ENCODE results near the gene CEMIP. TPM values are rescaled to one million over a fixed set of nuclear protein-coding genes. Genes with fewer than 3 reads are reported as not detected.
"Not testable (repeated sequence)": the region's sequence is repeated elsewhere in the genome, so short reads cannot be mapped to it uniquely, and the experiment has no call there.

Gene CEMIP
- total and polyA plus RNA-seq, 8 donors: 12.4 to 31.8 (median 27.4) TPM

- H3K36me3 ChIP-seq: no peaks in the 10 kb centered on the region
- no peak for DNase-seq
- no peaks in the 10 kb centered on the region for H3K27me3 ChIP-seq
- intact Hi-C loops (cut with DNase I): no loop called here
- no peak overlapping the region for H3K27ac ChIP-seq
- TF ChIP-seq CTCF (IDR thresholded peaks at IDR 0.05): no peak
- H3K4me1 ChIP-seq: no peaks in the 10 kb centered on the region
- ATAC-seq: no peak
- no peaks in the 10 kb centered on the region for H3K9me3 ChIP-seq
- no peak overlapping the region for H3K4me3 ChIP-seq
Observed at GRCh38 chr15:80761754-80762153, 17.4 kb upstream of the CEMIP start.

GRCh38 chr15:80763235-80763634, 15.9 kb upstream of the CEMIP start:
- H3K4me3 ChIP-seq; H3K27me3 ChIP-seq; DNase-seq; ATAC-seq; H3K36me3 ChIP-seq; H3K4me1 ChIP-seq; intact Hi-C loops (cut with DNase I); H3K9me3 ChIP-seq; H3K27ac ChIP-seq: not testable (repeated sequence)

- intact Hi-C loops (cut with DNase I): no loop called here
- DNase-seq: no peak
- no peak for TF ChIP-seq CTCF (IDR thresholded peaks at IDR 0.05)
- H3K36me3 ChIP-seq: no peaks in the 10 kb centered on the region
- no peaks in the 10 kb centered on the region for H3K4me1 ChIP-seq
- no peaks in the 10 kb centered on the region for H3K27me3 ChIP-seq
- H3K27ac ChIP-seq: no peak overlapping the region
- ATAC-seq: no peak
- no peak overlapping the region for H3K4me3 ChIP-seq
- H3K9me3 ChIP-seq: no peaks in the 10 kb centered on the region
Observed at GRCh38 chr15:80764535-80764934, 14.6 kb upstream of the CEMIP start.

GRCh38 chr15:80766275-80766674, 12.9 kb upstream of the CEMIP start:
- Histone ChIP-seq H3K9me3 (no peaks in the 10 kb centered on the region), H3K4me3 (no peak overlapping the region), H3K27me3 (no peaks in the 10 kb centered on the region), H3K27ac (no peak overlapping the region), H3K4me1 (no peaks in the 10 kb centered on the region), H3K36me3 (no peaks in the 10 kb centered on the region)
- no peak for TF ChIP-seq CTCF (IDR thresholded peaks at IDR 0.05)
- no peak for ATAC-seq
- intact Hi-C loops (cut with DNase I): no loop called here
- DNase-seq: no peak

GRCh38 chr15:80768158-80768557, 11.0 kb upstream of the CEMIP start:
- H3K4me3 ChIP-seq: no peak overlapping the region
- no peak for DNase-seq
- intact Hi-C loops (cut with DNase I): no loop called here
- H3K4me1 ChIP-seq: no peaks in the 10 kb centered on the region
- H3K36me3 ChIP-seq: no peaks in the 10 kb centered on the region
- H3K27me3 ChIP-seq: no peaks in the 10 kb centered on the region
- no peak overlapping the region for H3K27ac ChIP-seq
- ATAC-seq: no peak
- H3K9me3 ChIP-seq: no peaks in the 10 kb centered on the region
- no peak for TF ChIP-seq CTCF (IDR thresholded peaks at IDR 0.05)

GRCh38 chr15:80769153-80769828, 9.9 kb upstream of the CEMIP start:
- H3K4me3 ChIP-seq: no peak overlapping the region
- no peak for TF ChIP-seq CTCF (IDR thresholded peaks at IDR 0.05)
- ATAC-seq (no peak), DNase-seq (no peak)
- intact Hi-C loops (cut with DNase I): no loop called here
- no peak overlapping the region for H3K27ac ChIP-seq
- H3K27me3 ChIP-seq: no peaks in the 10 kb centered on the region
- no peaks in the 10 kb centered on the region for H3K36me3 ChIP-seq
- no peaks in the 10 kb centered on the region for H3K4me1 ChIP-seq
- no peaks in the 10 kb centered on the region for H3K9me3 ChIP-seq

Measured in left lung (tissue), 10 donors.